Measurements from ENCODE around the gene ZNF581.

Gene ZNF581

DNA sequence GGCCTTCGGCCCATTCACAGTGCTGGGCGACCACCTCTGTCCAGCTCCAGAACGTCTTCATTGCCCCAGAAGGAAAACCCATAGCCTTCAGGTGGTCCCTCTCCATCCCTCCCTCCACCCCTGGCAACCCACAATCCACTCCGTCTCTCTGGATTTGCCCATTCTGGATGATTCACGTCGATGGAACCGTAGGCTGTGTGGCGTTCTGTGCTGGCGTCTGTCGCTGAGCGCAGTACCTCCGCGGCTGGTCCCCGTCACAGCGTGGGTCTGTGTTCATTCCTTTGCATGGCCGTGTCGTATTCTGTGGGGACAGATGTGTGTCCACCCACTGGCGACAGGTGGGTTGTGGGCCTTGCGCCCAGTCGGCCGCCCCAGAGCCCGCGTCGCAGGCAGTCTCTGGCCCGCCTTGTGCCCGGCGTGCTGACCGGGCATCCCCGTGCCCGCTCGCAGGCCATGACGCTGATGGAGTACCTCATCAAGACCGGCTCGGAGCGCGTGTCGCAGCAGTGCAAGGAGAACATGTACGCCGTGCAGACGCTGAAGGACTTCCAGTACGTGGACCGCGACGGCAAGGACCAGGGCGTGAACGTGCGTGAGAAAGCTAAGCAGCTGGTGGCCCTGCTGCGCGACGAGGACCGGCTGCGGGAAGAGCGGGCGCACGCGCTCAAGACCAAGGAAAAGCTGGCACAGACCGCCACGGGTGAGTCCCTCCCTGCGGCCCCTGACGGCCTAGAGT is 41.7 kb downstream of the ZNF581 start:
- no peak for DNase-seq

DNA sequence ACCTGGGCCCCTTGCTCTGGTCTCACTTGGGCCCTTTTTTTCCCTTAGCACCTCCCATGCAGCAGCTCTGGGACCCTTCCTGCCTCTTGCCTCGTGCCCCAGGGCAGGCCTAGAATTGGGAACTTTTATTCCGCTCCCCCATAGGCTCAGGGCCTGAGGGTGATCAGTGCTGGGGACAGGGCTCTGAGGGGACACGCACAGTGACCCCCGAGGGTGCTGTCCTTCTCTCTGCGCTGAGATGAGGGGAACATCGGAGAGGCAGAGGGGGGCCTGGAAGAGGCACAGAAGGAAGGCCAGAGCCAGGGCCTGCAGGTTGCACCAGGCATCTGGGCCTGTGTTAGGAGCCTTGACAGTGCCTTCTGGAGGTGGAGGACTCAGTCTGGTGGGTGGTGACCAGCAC is 42.3 kb downstream of the ZNF581 start:
- DNase-seq, result no peak

DNA sequence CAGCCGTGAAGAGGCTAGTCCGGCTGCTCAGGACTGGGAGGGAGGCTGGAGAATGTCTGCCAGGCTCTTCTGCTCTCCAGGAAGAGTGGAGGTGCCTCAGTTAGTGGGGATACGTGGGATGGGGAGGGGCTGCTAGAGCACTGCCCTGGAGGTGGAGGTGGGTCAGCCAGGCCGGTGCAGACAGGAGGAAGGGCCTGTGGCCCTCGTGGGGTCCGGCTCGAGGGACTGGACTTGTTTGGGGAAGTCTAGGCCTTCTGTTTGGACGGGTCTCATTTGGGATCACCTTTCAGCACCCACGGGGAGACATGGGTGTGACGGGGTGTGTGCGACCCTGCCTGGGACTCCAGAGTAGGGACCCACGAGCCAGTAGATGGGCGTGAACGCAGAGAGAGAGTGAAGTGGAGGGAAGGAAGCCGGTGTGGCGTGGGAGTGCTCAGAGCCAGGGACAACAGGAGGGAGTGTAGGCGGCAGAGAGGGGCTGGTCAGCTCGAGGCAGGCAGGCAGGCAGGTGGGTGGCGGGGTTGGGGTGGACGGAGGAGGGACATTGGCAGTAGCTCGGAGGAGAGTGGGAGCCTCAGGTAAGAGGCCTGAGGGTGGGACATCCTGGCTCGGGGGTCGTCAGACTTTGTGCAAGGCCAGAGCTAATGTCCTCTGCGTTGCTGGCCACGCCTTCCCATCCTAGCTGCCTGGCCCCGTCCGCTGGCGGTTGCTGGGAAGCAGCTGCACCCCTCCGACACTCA is 43.0 kb downstream of the ZNF581 start:
- no peak for DNase-seq

DNA sequence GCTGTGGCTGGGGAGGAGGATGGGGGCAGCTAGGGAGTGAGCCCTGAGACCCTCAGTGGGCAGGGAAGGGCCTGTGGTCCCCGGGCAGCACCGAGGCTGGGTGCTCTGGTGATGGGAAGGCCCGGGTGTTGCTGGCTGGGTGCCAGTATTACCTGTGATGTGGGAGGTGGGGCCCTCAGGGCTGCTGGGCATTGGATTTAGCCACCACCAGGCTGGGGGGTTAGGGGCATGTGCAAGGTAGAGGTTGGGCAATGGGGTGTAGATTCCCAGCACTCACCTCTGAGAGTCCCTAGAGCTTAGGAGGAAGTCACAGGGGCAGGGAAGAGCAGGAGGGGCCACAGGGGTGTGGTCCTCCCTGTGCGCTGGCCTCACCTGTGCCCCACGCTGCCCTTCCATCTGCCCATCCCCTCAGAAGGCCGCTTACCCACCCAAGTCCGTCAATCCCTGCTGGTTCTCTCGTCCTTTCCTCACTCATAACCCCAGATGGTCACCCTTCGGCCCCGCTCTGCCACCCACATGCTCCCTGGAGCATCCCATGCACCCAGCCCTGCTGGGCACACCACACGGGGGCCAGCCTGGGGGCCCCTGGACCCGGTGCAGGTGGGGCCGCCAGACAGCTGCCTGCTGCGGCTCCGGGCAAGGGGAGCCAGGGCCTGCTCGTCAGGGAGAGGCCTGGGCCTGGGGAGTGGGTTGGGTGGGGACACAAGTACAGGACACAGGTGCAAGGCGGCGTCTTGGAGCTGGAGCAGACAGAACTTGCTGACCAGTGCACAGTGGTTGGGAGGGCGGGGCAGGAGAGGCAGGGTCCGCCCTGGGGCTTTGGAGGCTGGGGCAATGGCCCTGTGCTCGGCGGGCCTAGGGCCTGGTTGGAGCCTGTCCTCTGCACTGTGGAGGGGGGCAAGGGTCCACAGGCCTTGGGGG is 44.1 kb downstream of the ZNF581 start:
- no peak for DNase-seq

DNA sequence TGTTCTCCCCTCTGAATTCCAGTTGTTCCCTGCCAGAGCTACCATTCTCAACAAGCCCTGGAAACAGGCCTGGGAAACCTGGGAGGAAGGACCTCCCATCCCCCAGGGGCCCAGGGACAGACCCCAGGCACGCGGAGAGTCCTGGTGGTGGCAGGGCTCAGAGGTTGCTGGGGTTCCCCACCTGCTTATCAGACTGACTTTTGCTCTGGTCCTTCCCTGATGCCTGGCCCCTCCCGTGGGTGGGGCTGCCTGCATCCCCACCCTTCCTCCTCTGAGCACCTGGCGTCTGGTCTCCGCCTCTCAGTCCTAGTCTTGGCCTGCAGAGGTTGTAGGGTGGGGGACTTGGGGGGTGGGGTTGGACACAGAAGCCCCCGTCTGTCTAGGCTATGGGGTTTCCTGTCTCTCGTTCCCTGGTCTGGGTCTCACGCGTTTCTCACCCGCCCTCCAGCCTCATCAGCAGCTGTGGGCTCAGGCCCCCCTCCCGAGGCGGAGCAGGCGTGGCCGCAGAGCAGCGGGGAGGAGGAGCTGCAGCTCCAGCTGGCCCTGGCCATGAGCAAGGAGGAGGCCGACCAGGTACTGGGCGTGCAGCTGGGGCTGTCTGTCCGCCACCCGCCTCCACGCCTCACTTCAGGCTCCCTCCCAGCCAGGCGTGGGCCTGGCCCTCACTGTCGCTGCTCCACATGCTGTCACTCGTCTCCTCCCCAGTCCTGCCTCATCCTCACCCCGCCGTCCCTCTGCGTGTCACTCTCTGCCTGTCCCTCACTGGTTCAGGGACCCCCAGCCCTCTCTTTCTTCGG is 45.2 kb downstream of the ZNF581 start:
- DNase-seq, result peak; percentile 84

DNA sequence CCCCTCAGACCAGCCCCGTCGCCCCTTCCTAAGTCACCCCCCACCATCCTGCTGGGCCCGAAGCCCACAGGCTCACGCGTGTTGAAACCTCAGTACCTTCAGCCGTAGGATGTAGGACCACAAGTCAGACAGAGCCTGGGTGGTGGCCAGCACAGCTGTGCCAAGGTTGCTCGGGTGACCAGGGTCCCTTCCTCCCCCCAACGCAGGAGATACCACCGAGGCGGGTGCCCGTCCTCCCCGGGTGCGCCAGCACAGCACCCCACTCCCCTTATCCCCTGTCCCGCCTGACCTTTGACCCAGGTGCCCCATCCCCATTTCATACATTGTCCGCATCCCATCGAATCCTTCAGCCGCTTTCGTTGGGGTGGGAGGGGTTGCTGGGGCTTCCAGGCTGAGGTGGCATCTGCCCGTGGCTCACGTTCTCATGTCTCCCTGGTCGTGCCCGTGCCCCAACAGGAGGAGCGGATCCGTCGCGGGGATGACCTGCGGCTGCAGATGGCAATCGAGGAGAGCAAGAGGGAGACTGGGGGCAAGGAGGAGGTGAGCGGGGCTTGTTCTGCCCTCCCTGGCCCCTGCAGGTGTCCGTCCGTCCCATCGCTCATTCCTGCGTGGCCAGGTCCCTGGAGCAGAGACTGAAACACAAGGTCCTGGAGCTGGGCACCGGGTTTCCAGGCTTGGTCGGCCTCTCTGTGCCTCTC is 46.1 kb downstream of the ZNF581 start:
- DNase-seq, result no peak

DNA sequence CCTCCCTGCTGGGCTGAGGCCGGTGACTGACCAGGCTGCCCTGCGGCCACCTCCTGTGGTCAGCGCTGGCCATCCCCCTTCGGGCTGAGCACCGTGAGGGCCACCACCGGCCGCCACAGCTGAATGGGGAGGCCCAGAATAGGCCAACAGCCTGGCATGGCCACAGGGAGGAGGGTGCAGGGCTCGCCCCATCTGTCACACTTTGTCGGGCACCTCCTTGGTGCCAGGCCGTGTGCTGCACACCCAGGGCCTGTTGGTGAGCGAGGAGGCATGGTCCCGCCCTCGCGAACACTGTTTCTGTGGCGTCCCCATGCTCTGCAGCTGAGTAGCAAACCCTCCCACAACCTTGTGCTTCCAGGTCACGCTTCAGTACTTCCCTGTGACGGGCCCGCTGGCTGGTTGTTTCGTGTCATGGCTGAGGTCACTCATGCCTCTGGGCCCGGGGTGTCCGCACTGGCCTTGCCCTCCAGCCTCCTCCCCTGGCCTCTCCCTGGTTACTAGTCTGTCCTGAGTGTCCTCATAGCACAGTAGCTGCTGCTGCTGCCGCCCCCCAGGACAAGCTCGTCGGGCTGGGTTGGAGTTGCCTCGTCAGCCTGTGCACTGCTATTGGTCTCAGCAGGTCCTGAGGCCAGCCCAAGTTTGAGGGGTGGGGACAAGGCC is 46.8 kb downstream of the ZNF581 start:
- no peak for DNase-seq

DNA sequence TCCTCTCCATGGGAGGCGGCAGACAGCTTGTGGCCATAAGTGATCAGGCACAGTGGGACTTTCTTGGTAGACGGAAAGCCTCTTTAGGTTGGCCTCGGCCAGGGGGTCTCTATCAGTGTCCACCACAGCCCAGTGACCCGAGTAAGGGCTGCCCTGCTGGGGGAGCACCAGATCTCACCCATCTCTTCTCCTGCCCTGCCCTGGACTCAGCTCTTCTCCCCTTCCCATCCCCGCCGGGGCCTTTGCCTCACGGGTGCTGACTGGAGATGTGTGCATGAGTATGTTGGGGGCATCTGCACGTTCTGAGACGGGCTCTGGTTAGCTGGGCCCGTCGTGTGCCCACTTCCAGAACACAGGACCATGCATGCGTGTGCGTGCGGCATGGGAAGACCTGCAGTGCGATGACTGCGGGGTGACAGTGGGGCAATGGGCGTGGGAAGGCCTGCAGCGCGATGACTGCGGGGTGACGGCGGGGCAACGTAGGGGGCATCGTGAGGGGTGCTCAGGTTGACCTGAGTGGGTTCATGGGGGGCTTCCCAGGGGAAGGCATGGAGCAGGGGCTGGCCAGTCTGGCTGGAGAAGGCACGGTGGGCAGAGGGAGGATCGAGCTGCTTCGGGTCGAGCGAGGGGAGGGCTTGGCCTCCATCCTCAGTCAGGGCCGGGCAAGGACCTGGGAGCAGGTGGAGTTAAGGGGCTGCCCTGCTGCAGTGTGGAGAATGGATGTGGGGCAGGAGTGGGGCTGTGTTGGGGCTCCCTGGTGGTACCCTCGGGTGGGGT is 47.5 kb downstream of the ZNF581 start:
- no peak for DNase-seq

DNA sequence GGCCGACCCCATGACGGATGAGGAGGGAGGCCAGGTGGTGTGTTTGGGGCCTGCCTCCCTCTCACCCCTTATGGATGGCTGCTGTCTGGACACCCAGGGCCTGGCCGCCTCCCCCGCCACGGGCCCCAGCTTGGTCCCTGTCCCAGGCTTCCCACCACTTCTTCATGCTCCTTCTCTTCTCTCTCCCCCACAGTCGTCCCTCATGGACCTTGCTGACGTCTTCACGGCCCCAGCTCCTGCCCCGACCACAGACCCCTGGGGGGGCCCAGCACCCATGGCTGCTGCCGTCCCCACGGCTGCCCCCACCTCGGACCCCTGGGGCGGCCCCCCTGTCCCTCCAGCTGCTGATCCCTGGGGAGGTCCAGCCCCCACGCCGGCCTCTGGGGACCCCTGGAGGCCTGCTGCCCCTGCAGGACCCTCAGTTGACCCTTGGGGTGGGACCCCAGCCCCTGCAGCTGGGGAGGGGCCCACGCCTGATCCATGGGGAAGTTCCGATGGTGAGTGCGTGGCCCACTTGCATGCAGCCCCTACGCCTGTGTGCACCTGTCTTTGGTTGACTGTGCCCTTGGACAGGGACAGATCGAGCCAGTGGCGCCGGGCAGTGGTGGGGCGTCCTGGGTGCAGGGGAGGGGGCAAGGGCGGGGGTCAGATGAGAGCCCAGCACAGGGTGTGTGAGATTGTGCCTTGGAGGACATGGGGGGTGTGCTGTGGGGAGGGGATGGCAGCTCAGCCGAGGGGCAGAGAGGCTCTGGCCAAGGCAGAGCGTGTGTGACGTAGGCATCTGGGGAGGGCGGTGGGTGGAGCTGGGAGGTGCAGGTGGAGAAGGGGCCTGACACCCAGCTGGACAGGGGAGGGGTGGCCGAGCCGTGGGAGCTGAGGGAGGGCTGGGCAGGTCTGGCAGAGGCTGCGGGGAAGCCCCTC is 48.4 kb downstream of the ZNF581 start:
- DNase-seq, result no peak

DNA sequence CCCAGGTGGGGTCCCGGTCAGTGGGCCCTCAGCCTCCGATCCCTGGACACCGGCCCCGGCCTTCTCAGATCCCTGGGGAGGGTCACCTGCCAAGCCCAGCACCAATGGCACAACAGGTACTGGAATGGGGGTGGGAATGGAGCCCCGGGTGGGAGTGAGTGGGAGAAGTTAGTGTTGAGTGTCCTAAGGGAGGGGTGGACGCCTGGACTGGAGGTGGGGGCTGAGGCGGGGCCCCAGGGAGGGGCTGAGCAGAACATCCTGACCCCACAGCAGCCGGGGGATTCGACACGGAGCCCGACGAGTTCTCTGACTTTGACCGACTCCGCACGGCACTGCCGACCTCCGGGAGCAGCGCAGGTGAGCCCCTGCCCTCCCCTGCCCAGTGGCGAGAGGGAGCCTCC is 49.2 kb downstream of the ZNF581 start:
- DNase-seq, result no peak

DNA sequence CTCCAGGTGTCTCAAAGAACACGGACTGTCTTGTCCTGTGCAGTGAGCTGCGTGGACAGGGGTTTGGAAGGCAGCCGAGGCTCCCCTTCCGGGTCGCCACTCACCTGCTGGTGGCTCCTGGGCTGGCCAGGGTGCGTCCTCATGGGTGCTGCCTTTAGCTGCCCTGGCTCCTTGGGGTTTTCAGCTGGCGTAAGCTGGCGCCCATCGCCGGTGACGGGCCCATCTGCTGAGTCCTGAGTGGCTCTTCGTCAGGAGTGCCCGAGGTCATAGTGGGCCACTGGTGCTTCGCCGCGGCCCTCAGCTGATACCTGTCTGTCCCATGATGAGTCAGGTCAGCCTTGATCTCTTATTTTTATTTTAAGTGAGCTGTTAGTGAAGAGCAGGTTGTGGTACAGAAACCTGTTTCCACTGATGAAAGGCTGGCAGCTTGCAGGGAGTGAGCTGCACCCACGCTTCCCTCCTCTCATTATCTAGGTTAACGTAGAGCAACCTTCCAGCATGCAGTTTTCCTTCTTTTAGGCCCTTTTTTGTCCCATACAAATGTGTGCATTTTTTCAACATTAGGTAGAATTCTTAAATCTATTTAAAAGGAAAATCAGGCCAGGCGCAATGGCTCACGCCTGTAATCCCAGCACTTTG is 50.0 kb downstream of the ZNF581 start:
- no peak for DNase-seq

DNA sequence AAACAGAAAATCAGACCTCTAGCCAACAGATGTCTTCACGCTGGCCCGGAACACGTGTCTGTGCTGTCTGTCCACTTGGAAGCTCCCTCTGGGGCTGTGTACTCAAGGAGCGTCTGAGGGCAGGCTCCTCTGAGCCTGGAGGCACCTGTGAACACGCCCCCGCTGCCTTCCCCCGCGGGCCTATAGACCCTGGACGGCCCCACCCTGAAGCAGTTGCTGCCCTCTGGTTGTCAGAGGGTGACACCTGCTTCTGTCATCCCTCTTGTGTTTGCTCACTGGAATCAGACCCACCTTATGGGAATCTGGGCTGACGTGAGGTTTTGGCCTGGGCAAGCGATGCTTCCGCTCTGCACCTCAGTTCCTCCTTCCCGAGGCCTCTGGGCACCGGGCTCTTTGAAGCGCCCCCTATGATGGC is 50.8 kb downstream of the ZNF581 start:
- DNase-seq, result no peak

DNA sequence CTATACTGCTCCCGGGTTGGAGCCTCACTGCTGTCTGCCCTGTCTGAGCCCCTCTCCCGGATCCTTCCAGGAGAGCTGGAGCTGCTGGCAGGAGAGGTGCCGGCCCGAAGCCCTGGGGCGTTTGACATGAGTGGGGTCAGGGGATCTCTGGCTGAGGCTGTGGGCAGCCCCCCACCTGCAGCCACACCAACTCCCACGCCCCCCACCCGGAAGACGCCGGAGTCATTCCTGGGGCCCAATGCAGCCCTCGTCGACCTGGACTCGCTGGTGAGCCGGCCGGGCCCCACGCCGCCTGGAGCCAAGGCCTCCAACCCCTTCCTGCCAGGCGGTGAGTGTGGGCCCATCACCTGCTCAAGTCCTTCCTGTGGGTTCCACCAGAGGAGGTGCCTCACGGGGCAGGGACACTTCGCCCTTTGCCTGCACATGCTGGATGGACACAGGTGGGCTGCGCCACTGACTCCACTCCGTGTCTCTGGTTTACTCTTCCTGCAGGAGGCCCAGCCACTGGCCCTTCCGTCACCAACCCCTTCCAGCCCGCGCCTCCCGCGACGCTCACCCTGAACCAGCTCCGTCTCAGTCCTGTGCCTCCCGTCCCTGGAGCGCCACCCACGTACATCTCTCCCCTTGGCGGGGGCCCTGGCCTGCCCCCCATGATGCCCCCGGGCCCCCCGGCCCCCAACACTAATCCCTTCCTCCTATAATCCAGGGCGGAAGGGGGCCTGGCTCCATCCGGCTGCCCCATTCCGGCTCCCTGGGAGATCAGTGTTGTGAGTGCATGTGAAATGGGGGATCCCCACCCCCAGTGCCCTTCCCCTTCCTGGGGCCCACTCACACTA is 51.4 kb downstream of the ZNF581 start:
- DNase-seq, result no peak
